Measurements from ENCODE around the gene GRAMD4. TPM values are rescaled to one million over a fixed set of nuclear protein-coding genes. Genes with fewer than 3 reads are reported as not detected.

The GRAMD4 gene
- total and polyA plus RNA-seq, 3 donors from 2014 or later, result 20.8 to 81.5 (median 61.2) TPM

DNA sequence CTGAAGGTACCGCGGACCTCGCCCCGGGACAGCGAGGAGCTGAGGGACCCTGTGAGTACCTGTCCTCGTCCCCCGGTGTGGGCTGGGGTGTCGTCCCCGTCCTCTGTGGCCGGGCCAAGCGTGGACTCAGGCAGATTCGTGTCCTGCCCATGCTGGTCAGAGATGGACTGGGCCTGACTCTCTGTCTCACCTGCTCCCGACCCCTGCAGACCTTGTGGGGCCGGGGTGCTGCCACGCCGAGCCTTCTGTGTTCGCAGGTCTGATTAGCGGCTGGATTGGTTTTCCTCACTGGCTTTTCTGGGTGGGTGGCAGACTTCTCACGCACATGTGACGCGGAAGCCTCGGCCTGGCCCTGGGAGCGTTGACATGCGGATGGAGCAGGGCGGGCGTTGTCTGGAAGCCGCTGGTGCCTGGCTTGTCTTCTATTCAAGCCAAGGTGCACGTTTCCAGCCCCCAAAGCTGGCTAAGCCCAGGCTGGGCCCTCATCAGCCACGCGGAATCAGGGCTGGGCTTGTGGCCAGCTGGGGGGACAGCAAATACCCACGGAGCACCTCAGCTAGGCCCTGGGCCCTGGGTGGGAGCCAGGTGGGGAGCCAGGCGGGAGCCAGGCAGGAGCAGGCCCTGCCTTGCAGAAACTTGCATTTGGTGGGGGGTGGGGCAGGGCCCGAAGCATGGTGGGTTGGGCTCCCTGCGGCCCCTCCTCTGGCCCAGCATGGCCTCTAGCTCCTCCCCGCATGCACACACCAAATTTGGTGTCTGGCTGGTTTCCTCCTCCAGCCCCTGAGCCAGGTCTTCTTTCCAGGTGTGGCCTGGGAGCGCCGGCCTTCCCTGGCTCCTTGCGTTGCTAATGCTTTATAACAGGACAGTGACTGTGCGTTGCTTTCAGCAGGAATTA, 7.0 kb downstream of the GRAMD4 start:
- DNase-seq, result no peak
- WGBS, 2 donors, result 93 to 95% methylated on average over 24 to 39 of the region's 39 CpGs
- H3K36me3 ChIP-seq (ENCODE audit: low read depth, missing control alignments), result no peaks in the 10 kb centered on the region
- no peaks in the 10 kb centered on the region for H3K27me3 ChIP-seq
- H3K27ac ChIP-seq, result no peak overlapping the region
- TF ChIP-seq CTCF (IDR thresholded peaks at IDR 0.05) (no peak), POLR2A (IDR thresholded peaks at IDR 0.05) (no peak)
- H3K9me3 ChIP-seq, result no peaks in the 10 kb centered on the region
- H3K4me1 ChIP-seq, result no peaks in the 10 kb centered on the region
- intact Hi-C loops (cut with DNase I; ENCODE audit: low total_unique reads), result no loop called here
- H3K4me3 ChIP-seq, result no peak overlapping the region

- no peaks in the 10 kb centered on the region for H3K27me3 ChIP-seq
- intact Hi-C loops (cut with DNase I; ENCODE audit: low total_unique reads), result no loop called here
- DNase-seq, result no peak
- no peaks in the 10 kb centered on the region for H3K36me3 ChIP-seq (ENCODE audit: low read depth, missing control alignments)
- H3K4me3 ChIP-seq, result no peak overlapping the region
- H3K9me3 ChIP-seq, result no peaks in the 10 kb centered on the region
- H3K4me1 ChIP-seq, result no peaks in the 10 kb centered on the region
- TF ChIP-seq CTCF (IDR thresholded peaks at IDR 0.05), result no peak
- TF ChIP-seq POLR2A (IDR thresholded peaks at IDR 0.05), result no peak
- H3K27ac ChIP-seq, result no peak overlapping the region
- 94 to 95% methylated on average over 22 to 31 of the region's 31 CpGs for WGBS, 2 donors
Measured at GRCh38 chr22:46627806-46628482, 7.8 kb downstream of the GRAMD4 start.

- DNase-seq, result no peak
- H3K27ac ChIP-seq, result no peak overlapping the region
- no peaks in the 10 kb centered on the region for H3K4me1 ChIP-seq
- no peaks in the 10 kb centered on the region for H3K36me3 ChIP-seq (ENCODE audit: low read depth, missing control alignments)
- H3K27me3 ChIP-seq, result no peaks in the 10 kb centered on the region
- H3K4me3 ChIP-seq, result no peak overlapping the region
- no peak for TF ChIP-seq CTCF (IDR thresholded peaks at IDR 0.05)
- no peak for TF ChIP-seq POLR2A (IDR thresholded peaks at IDR 0.05)
- intact Hi-C loops (cut with DNase I; ENCODE audit: low total_unique reads), result no loop called here
- no peaks in the 10 kb centered on the region for H3K9me3 ChIP-seq
- 90 to 94% methylated on average over 12 of the region's 12 CpGs for WGBS, 2 donors
Measured at GRCh38 chr22:46628756-46629155, 8.6 kb downstream of the GRAMD4 start.

DNA sequence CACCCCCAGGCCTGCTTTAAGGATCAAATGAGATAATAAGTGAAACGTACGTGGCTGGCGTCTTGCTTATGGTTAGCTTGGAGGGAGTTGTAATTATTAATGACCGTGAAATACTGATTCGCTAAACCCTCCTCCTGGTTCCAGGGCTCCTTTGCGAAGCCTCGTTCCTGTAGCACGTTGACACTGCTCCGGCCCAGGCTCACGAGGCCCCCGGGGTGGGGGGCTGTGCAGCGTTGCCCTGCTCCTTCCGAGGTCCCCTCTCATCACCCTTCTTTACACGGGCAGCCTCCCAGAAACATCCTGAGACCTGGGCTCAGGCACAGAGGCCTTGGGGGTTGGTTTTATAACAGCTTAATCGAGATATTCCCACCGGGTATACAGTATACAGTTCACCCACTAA, 9.1 kb downstream of the GRAMD4 start:
- no peaks in the 10 kb centered on the region for H3K36me3 ChIP-seq (ENCODE audit: low read depth, missing control alignments)
- WGBS, 2 donors, result 89 to 90% methylated on average over 16 of the region's 16 CpGs

More for the DNA sequence above, 9.1 kb downstream of the GRAMD4 start:
- Histone ChIP-seq H3K4me3 (no peak overlapping the region), H3K4me1 (no peaks in the 10 kb centered on the region), H3K27ac (no peak overlapping the region), H3K9me3 (no peaks in the 10 kb centered on the region), H3K27me3 (no peaks in the 10 kb centered on the region)
- no peak for TF ChIP-seq POLR2A (IDR thresholded peaks at IDR 0.05)
- TF ChIP-seq CTCF (IDR thresholded peaks at IDR 0.05), result no peak
- no peak for DNase-seq
- intact Hi-C loops (cut with DNase I; ENCODE audit: low total_unique reads), result no loop called here

Measured in testis (tissue), 3 donors.